Activated CD8-positive, alpha-beta T cell treated with anti-CD3 and anti-CD28 coated beads for 36 hours (primary cell): Measurements from ENCODE around the gene CHD2. TPM values are rescaled to one million over a fixed set of nuclear protein-coding genes. Genes with fewer than 3 reads are reported as not detected.

Source experiments
- ATAC-seq: fragments of 200-7000 bp; cut with Tn5 transposase; one replicate; pipeline ENCODE4 v1.10.0; 2021; ENCODE audit warnings: mild to moderate bottlenecking, moderate library complexity
- CTCF ChIA-PET: fragments of 350-600 bp; sonication (Branson Sonifier 250); formaldehyde crosslinking; loops from one replicate; lab custom pipeline; 2021; ENCODE audit warnings: antibody characterized with exemption; lab: Charles Lee
- POLR2A ChIA-PET: fragments of 350-600 bp; sonication (Branson Sonifier 250); formaldehyde crosslinking; loops from one replicate; lab custom pipeline; 2021; ENCODE audit warnings: antibody characterized with exemption; lab: Charles Lee
- DNase-seq: peaks from one replicate; pipeline ENCODE4 v3.0.0-alpha.2; 2020
- H3K27ac Mint-ChIP-seq: one replicate; pipeline ENCODE4 v1.8.0; 2021; ENCODE audit warnings: mild to moderate bottlenecking, mixed read lengths
- H3K27me3 Mint-ChIP-seq: one replicate; pipeline ENCODE4 v1.8.0; 2021; ENCODE audit warnings: mixed read lengths
- H3K36me3 Mint-ChIP-seq: one replicate; pipeline ENCODE4 v1.8.0; 2021; ENCODE audit warnings: low read depth, mixed read lengths
- H3K4me1 Mint-ChIP-seq: one replicate; pipeline ENCODE4 v1.8.0; 2021; ENCODE audit warnings: low read depth, mixed read lengths
- H3K4me3 Mint-ChIP-seq: one replicate; pipeline ENCODE4 v1.8.0; 2021; ENCODE audit warnings: mild to moderate bottlenecking, moderate library complexity, mixed read lengths
- H3K9me3 Mint-ChIP-seq: one replicate; pipeline ENCODE4 v1.8.0; 2021; ENCODE audit warnings: mixed read lengths
- intact Hi-C: fragments of 100-400 bp; cut with micrococcal nuclease; formaldehyde crosslinking; loops from one replicate; pipeline ENCODE4 v1.10.0; 2022
- total RNA-seq, 2 experiments: library from RNA; stranded (reverse); gene quantifications; one replicate each; pipeline ENCODE4 v1.2.3, GENCODE V29; 2021
- TF ChIP-seq, protein P1 (sequence below): fragments of 200-600 bp; IDR thresholded peaks from one replicate; pipeline ENCODE4 v1.8.0; 2022; ENCODE audit warnings: antibody characterized with exemption, mild to moderate bottlenecking

Gene CHD2
- total RNA-seq, 2 experiments from 2014 or later: 124 to 138 TPM

DNA sequence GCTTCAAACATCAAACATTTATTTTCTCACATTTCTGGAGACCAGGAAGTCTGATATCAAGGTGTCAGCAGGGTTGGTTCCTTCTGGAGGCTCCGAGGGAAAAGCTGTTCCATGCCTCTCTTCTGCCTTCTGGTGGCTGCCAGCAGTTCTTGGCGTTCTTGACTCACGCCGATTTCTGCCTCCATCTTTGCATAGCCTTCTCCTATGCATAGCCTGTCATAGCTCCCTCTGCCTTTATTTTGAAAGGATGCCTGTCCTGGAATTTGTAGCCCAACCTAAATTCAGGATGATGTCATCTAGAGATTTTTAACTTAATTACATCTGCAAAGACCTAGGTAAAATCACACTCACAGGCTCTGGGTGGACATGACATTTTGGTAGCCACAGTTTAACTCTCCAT is 118.5 kb downstream of the CHD2 start:
- H3K36me3 Mint-ChIP-seq: peaks cover 86% of the 10 kb centered on the region
- ATAC-seq: no peak
- H3K9me3 Mint-ChIP-seq: no peaks in the 10 kb centered on the region
- CTCF ChIA-PET: interaction anchor here (1.0 to 5.6 kb wide), 8 partner anchors 12 to 222 kb away, joined by 3 to 63 read pairs (median 3); no protein-coding TSS in a partner anchor
- TF ChIP-seq, protein P1, sequence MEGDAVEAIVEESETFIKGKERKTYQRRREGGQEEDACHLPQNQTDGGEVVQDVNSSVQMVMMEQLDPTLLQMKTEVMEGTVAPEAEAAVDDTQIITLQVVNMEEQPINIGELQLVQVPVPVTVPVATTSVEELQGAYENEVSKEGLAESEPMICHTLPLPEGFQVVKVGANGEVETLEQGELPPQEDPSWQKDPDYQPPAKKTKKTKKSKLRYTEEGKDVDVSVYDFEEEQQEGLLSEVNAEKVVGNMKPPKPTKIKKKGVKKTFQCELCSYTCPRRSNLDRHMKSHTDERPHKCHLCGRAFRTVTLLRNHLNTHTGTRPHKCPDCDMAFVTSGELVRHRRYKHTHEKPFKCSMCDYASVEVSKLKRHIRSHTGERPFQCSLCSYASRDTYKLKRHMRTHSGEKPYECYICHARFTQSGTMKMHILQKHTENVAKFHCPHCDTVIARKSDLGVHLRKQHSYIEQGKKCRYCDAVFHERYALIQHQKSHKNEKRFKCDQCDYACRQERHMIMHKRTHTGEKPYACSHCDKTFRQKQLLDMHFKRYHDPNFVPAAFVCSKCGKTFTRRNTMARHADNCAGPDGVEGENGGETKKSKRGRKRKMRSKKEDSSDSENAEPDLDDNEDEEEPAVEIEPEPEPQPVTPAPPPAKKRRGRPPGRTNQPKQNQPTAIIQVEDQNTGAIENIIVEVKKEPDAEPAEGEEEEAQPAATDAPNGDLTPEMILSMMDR: no peak
- peak overlapping the region; percentile 75 for H3K27ac Mint-ChIP-seq
- intact Hi-C loops: no loop called here
- H3K4me3 Mint-ChIP-seq: no peak overlapping the region
- H3K4me1 Mint-ChIP-seq: peaks cover 63% of the 10 kb centered on the region
- POLR2A ChIA-PET: interaction anchor here (1.2 kb wide), 1 partner anchor 11 kb away, joined by 4 read pairs; no protein-coding TSS in a partner anchor
- H3K27me3 Mint-ChIP-seq: no peaks in the 10 kb centered on the region
- DNase-seq: no peak

DNA sequence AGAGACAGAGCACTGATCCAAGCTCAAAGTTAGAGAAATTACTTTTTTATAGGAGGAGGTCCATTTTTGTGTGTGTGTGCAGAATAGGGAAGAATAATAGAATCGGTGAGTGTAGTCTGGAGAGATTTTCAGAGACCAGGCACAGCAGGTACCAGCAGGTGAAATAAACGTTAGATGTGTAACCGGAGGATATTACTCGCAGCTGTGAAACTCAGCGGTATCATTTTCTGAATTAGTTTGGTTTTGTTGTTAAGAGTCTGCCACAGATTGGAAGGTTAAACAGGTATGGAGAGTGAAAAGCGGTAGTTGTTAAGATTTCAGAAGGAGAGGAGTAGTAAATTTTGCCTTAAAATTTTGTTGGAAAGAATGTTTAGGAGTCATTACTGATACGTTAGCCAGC is 119.0 kb downstream of the CHD2 start:
- DNase-seq (no peak), ATAC-seq (peak; percentile 47)
- Mint-ChIP-seq H3K4me1 (peaks cover 68% of the 10 kb centered on the region), H3K27ac (peak overlapping the region; percentile 75), H3K36me3 (peaks cover 88% of the 10 kb centered on the region), H3K9me3 (no peaks in the 10 kb centered on the region), H3K27me3 (no peaks in the 10 kb centered on the region), H3K4me3 (no peak overlapping the region)
- TF ChIP-seq, protein P1: no peak
- intact Hi-C loops: no loop called here
- ChIA-PET POLR2A (no interaction called here), CTCF (interaction anchor here (1.0 to 5.6 kb wide), 5 partner anchors 11 to 222 kb away, joined by 3 to 63 read pairs (median 4); no protein-coding TSS in a partner anchor)

DNA sequence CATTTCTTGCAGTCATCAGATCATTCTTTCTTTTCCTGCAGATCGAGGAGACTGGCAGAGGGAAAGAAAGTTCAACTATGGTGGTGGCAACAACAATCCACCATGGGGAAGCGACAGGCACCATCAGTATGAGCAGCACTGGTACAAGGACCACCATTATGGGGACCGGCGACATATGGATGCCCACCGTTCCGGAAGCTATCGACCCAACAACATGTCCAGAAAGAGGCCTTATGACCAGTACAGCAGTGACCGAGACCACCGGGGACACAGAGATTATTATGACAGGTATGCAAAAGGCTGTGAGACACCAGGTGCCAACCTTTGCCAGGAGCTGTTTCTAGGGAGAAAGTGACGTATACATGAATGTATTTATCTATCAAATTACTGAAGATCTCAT is 119.8 kb downstream of the CHD2 start:
- H3K9me3 Mint-ChIP-seq: no peaks in the 10 kb centered on the region
- DNase-seq: no peak
- peaks cover 77% of the 10 kb centered on the region for H3K4me1 Mint-ChIP-seq
- peak overlapping the region; percentile 75 for H3K27ac Mint-ChIP-seq
- intact Hi-C loops: no loop called here
- peaks cover 88% of the 10 kb centered on the region for H3K36me3 Mint-ChIP-seq
- no peak overlapping the region for H3K4me3 Mint-ChIP-seq
- ATAC-seq: no peak
- TF ChIP-seq, protein P1: no peak
- ChIA-PET CTCF (interaction anchor here (0.5 to 5.6 kb wide), 6 partner anchors 11 to 1100 kb away, joined by 3 to 63 read pairs (median 3); no protein-coding TSS in a partner anchor), POLR2A (interaction anchor here (1.4 kb wide), 1 partner anchor 9 kb away, joined by 4 read pairs; no protein-coding TSS in a partner anchor)
- H3K27me3 Mint-ChIP-seq: no peaks in the 10 kb centered on the region

DNA sequence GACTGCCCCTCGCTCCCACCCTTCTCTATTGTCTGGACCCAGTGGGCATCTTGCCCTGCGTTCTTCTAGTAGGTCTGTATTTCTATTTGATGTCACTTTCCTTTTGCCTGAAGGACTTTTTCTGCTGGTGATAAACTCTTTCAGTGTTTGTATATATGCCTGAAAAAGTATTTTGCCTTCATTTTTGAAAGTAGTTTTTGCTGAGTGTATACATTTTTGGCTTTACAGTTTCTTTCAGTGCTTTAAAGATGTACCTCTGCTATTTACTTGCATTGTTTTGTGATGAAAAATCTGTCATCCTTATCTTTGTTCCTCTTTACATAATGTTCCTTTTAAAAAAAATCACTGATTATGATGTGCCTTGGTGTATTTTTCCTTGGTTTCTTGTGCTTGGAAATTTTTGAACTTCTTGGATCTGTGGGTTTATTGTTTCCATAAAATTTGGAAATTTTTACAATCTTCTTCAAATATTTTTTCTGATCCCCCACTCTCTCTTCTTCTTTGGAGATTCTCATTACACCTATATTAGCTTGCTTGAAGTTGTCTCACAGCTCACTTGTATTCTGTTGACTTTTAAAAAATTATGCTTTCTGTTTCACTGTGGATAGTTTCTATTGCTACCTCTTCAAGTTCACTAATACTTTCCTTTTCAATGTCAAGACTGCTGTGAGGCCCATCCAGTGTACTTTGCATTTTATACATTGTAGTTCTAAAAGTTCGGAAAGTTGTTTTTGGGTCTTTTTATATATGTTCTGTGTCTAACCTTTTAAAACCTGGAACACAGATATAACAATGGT is 121.0 kb downstream of the CHD2 start:
- peaks cover 89% of the 10 kb centered on the region for H3K4me1 Mint-ChIP-seq
- no peaks in the 10 kb centered on the region for H3K27me3 Mint-ChIP-seq
- no peak overlapping the region for H3K4me3 Mint-ChIP-seq
- H3K36me3 Mint-ChIP-seq: peaks cover 88% of the 10 kb centered on the region
- ChIA-PET POLR2A (interaction anchor here (0.6 to 1.4 kb wide), 3 partner anchors 8 to 60 kb away, joined by 3 to 4 read pairs (median 3); no protein-coding TSS in a partner anchor), CTCF (interaction anchor here (0.7 to 5.6 kb wide), 8 partner anchors 9 to 307 kb away, joined by 3 to 63 read pairs (median 3); no protein-coding TSS in a partner anchor)
- DNase-seq (no peak), ATAC-seq (peak; percentile 53)
- intact Hi-C loops: no loop called here
- TF ChIP-seq, protein P1: no peak
- no peaks in the 10 kb centered on the region for H3K9me3 Mint-ChIP-seq
- peak overlapping the region; percentile 75 for H3K27ac Mint-ChIP-seq

DNA sequence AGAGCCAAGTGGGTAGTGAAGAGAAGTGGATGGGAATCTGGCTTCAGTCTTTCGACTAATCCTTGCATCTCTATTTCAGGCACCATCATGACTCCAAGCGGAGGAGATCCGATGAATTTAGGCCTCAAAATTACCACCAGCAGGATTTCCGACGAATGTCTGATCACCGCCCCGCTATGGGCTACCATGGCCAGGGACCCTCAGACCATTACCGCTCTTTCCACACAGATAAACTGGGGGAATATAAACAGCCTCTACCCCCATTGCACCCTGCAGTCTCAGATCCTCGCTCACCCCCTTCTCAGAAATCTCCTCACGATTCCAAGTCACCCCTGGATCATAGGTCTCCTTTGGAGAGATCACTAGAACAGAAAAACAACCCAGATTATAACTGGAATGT is 124.2 kb downstream of the CHD2 start:
- DNase-seq (no peak), ATAC-seq (no peak)
- POLR2A ChIA-PET: no interaction called here
- TF ChIP-seq, protein P1: no peak
- H3K27me3 Mint-ChIP-seq: no peaks in the 10 kb centered on the region
- H3K4me1 Mint-ChIP-seq: peaks cover 82% of the 10 kb centered on the region
- H3K4me3 Mint-ChIP-seq: no peak overlapping the region
- peak overlapping the region; percentile 81 for H3K27ac Mint-ChIP-seq
- H3K9me3 Mint-ChIP-seq: no peaks in the 10 kb centered on the region
- CTCF ChIA-PET: interaction anchor here (0.8 kb wide), 1 partner anchor 220 kb away, joined by 3 read pairs; no protein-coding TSS in a partner anchor
- intact Hi-C loops: no loop called here
- peaks cover 72% of the 10 kb centered on the region for H3K36me3 Mint-ChIP-seq
